LNCaP clone FGC (cell line): ENCODE measurements around the gene CCDC159.

Experiments
- DNase-seq: peaks from one replicate; pipeline ENCODE4 v3.0.0-alpha.2; 2011; ENCODE audit warnings: low read depth
- H3K4me3 ChIP-seq: 2 replicates; pipeline ENCODE4 v1.5.1; 2011; ENCODE audit warnings: mild to moderate bottlenecking, low read depth, low read length, control low read depth
- CTCF ChIP-seq: IDR thresholded peaks from 2 replicates; pipeline ENCODE4 v1.5.1; 2012; ENCODE audit warnings: mild to moderate bottlenecking; ENCODE audit not compliant: control insufficient read depth, insufficient read depth; ENCODE audit errors: extremely low read depth

CCDC159 gene

GRCh38 chr19:11361771-11362731 is 15.7 kb downstream of the CCDC159 start:
- TF ChIP-seq CTCF, result no peak
- H3K4me3 ChIP-seq, result no peak overlapping the region

GRCh38 chr19:11363881-11364280 is 17.6 kb downstream of the CCDC159 start:
- H3K4me3 ChIP-seq, result no peak overlapping the region
- DNase-seq, result no peak
- TF ChIP-seq CTCF, result no peak

More at GRCh38 chr19:11361771-11362731, 15.7 kb downstream of the CCDC159 start:
- DNase-seq, result no peak

GRCh38 chr19:11364296-11364904 is 18.1 kb downstream of the CCDC159 start:
- no peak overlapping the region for H3K4me3 ChIP-seq
- DNase-seq, result no peak
- TF ChIP-seq CTCF, result no peak

- TF ChIP-seq CTCF, result no peak
- no peak overlapping the region for H3K4me3 ChIP-seq
- no peak for DNase-seq
Observed at GRCh38 chr19:11364935-11365334, 18.6 kb downstream of the CCDC159 start.

- DNase-seq, result no peak
- no peak overlapping the region for H3K4me3 ChIP-seq
- no peak for TF ChIP-seq CTCF
Observed at GRCh38 chr19:11365557-11366117, 19.3 kb downstream of the CCDC159 start.

GRCh38 chr19:11367528-11367927 is 21.2 kb downstream of the CCDC159 start:
- TF ChIP-seq CTCF, result no peak
- DNase-seq, result no peak
- no peak overlapping the region for H3K4me3 ChIP-seq
